Activated CD4-positive, alpha-beta T cell treated with anti-CD3 and anti-CD28 coated beads, Interleukin-2, amount 50 U/mL, for 16 hours (primary cell): ENCODE measurements around the gene GAMT.
"Not testable (repeated sequence)": the region's sequence is repeated elsewhere in the genome, so short reads cannot be mapped to it uniquely, and the experiment has no call there.

ENCODE experiments used
- DNase-seq: peaks from one replicate; pipeline ENCODE4 v3.0.0-alpha.2; 2020

The GAMT gene

DNA sequence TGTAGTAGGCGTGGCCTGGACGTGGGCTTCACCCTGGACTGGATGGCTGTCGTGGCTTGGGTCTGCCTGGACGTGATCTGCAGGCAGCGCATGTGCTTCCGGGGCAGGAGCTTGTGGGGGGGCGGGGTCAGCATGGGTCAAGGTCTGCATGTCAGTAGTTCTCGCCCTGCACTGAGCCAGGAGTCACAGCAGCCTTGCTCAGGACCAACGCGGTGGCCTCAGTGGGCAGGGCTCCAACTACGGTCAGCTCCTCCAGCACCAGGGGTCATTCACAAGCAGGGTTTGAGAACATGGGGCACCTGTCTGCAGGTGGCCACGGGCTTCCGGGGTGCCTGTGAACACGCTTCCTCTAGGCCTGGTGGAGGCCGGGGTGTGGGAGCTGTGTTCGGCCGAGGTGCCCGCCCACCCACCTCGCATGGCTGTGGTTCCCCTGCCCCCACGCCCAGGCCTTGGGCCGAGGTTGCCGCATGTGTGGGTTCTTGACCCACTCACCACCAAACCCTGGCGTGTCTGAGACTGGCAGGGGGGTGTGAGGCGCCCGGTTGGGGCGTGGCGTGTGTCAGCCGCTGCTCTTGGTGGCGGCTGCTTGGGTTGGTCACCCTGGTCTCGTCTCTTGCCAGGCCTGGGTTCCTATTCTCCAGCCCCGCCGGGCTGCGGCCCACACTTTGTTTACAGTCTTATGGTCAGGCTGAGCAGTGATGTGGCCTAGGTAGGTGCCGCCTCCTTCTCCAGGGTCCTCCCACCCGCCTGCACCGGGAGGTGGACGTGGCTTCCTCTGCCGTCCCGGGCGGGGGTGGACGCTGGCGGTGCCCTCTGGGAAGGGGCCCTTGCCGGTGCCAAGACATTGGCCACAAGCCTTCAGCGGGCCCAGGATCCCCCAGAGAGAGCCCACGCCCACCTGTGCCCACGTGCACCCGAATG lies 32.0 kb upstream of the GAMT start:
- DNase-seq: no peak

DNA sequence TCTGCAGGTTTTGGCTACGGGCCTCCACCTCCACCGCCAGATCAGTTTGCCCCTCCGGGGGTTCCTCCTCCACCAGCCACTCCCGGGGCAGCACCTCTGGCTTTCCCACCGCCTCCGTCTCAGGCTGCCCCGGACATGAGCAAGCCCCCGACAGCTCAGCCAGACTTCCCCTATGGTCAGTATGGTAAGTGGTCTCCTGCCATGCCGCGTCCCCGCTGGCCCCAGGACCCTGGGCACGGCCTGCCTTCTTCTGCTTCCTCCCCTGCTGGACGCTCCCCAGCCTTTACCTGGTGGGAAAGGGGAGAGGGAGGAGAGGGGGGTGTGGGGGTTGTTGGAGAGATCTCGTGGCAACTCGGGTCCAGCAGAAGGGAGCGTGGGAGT lies 31.2 kb upstream of the GAMT start:
- DNase-seq: no peak

DNA sequence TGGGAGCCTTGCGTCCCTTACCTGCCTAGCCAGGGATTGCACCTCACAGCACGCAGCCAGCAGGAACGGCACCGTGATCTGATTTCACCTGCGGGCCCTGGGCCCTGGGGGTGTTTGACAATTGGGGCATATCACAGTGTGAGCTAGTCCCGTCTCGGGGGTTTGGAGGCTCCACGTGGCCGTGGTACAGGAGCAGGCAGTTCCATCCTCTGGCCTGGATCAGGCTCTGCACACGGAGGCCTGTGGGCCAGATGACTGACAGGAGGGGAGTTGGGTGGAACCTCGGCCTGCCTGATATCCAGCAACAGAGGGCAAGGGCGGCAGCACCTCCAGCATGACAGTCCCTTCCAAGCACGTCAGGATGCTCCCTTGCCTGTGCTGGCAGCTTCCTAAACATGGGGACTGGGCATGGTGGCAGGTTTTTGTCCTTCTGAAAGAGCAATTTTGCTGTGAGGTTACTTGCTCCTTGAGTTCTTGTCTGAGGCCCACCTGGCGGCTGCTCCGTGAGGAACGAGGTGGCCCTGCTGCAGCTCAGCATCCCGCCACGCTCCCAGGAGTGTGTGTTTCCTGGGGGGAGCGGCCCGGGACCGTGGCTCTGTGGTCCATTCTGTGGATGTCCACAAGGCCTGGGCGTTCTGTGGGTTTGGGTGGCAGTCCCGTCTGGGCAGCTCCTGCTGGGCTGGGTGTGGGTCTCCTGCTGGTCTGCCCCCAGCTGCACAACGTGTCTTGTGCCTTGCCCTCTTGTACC lies 30.6 kb upstream of the GAMT start:
- DNase-seq: no peak

DNA sequence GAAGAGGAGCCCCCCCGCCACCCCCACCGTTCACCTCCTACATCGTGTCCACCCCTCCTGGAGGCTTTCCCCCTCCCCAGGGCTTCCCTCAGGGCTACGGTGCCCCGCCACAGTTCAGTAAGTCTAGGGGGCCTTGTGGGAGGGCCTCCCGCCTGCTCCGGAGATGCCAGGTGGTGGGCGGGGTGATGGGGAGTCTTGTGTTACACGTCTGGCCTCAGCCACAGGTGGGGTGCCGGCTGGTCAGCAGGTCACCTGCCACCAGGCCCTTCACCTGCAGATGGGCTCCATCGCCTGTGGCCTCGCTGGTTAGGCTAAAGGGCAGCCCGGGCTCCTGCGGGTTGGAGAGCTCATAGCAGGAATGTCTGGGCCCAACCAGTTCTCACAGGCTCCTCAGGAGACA lies 28.9 kb upstream of the GAMT start:
- no peak for DNase-seq

DNA sequence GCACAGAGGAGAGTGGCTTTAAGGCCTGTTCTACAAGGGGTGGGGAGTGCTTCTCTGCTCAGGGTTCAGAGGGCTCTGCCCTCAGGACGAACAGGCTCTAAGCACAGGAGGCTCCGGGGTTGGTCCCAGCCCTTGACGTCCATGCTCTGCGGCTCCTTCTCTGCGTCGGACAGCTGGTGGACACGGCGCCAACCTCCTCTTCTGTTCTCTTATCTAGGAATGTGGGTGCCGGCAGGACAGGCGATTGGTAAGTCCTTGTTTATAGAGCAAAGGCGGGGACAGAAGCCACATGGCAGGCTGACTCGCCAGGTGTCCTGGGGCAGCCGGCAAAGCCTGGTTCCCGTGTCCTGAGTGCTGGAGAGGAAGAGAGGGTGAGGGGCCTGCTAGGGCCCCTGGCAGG lies 28.4 kb upstream of the GAMT start:
- DNase-seq: no peak

DNA sequence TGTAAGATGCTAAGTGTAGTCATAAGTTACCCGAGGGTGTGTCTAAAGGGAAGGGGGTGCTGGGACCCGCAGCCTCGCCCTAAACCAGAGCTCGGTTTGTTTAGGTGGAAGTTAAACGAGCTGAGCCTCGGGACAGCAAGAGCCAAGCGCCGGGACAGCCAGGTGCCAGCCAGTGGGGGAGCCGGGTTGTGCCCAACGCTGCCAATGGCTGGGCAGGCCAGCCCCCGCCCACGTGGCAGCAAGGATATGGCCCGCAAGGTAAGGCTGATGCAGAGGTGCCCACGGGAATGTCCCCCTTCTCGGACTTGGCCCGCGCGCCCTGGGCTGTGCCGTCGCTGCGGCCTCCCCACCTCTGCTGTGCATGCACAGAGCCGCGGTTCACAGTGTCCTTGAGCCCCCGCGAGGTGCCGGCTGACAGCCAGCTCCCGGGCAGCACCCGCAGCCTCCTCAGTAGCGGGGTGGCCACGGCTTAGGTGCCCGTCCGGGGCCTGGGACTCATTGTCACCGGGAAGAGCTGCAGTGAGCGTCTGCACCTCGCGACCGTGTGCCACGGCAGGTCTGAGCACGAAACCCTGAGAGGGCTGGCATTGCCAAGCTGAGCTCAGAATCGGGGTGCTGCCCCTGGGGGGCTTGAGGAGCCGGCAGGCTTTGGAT lies 27.5 kb upstream of the GAMT start:
- no peak for DNase-seq

DNA sequence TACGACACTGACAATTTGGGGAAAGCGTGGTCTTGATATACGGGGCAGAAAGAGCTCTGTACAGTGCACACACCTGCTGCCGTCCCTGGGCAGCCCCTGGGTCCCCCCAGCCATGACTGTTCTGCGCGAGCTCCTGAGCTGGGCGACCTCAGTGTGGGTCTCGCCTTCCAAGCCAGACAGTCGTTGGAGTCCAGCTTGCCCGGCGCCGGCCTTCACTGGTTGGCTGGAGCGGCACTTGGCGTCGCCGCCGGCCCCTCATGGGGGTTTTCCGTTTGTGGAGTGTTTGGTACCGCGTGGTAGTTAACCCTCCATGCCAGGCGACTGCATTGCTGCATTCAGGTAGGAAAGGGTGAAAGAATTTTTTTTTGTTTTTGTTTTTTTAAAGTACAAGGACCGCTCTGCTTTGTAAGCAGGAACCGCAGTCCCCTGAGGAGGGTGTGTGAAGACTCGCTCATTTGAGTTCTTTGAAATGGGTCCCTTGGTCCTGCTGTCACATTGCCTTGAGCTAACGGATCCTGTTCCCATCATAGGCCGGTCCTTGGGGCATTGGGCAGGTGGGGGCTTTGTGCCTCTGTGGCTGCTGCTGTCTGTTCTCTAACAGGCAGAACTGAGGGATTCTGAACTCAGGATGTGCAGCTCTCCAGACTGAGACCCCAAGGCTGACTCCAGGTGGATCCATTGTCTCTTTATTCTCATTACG lies 26.0 kb upstream of the GAMT start:
- DNase-seq: no peak

DNA sequence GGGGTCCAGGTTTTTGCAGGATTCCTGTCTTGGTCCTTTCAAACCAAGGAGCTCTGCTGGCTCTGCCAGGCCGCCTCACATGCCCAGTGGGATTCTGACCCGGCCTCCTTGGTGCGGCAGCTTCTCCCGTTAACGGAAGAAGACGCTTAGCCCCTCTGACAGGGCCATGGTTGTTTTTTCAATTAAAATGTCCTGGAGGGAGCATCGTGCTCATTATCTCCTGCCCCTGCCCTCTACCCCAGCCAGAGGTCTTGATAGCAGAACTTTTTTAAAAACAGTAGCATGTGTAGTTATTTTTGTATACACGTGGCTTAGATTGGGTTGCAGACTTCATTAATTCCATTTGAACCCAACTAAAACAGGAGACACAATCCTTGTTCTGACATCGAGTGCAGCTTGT lies 25.4 kb upstream of the GAMT start:
- DNase-seq: no peak

DNA sequence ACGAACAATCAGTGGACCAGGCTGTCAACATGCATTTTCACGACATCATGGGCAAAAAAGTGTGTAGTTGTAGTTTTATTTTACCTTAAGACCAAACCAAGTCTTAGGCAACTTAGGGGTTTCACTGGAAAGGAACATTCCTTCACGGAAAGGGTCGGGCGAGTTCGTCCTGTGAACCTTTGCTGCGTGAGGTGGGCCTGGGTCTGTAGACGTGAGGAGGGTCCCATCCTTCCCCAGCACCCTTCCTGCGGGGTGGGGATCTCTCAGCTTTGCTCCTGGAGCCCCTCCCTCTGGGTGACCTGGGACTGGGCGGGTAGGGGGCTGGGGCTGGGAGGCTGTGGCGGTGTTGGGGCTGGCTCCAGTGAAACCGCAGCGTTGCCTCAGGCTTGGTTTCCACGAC lies 24.6 kb upstream of the GAMT start:
- DNase-seq: no peak

DNA sequence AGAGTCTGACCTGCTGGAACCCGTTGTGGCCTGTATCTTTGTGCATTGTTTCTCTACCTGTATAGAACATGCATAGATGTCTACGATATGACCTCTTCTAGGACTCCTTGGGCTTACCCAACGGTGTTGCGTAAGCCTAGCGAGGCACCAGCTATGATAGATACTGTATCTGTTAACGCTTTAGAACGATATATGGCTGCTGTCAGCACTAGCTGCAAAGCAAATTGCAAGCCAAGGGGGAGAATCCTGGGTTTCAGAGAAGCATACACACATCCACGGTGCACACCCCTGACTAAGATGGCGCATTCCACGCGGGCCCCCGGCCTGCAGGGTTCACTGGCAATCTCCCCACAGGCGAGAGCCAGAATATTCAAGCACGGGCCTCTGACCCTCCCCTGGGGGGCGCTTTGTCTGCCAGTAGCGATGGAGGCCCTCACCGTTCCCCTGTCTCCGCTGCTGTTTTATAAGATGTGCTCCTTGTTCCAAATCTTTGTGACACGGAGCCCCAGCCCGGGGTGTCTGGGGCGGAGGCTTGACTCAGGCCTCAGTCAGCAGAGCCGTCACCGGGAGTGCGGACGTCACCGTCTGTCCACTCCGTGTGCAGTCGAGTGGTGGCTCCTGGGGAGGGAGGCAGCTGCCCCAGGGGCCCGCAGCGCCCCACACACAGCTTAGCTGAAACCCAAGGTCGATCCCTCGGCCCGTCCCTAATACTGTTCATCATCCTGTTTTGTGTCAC lies 23.9 kb upstream of the GAMT start:
- no peak for DNase-seq

DNA sequence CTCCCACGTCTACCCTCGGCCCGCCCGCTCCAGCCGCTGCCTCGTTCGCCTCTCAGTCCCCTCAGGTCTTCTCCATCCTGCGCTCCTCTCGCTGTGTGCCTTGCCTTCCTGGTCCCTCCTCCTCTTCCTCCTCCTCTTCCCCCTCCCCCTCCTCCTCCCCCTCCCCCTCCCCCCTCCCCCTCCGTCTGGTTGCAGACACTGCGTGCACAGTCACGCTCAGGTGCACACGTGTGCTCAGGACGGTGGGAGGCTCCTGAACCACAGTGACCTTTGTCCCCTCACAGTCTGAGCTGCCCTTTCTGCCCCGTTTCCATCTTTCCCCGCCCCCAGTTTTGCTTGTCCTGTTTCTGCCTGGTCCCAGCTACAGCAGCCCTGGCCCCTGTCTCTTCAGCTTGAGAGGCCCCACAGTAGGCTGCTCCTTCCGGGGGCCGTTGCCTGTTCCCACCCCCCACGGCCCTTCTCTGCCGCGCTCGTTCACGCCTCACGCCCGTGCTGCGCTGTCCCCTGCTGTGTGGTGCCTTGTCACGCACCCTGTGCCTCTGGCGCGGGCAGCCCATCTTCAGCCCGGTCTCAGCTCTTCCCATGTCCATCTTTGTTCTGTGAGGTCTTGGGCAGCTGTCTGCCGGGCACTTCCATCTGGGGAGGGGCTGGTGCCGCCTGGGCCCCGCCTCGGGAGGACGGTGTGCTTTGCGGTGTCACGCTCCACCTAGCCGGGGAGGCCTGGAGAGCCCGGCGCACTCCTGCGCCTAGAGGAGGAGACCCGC lies 23.0 kb upstream of the GAMT start:
- DNase-seq: no peak

DNA sequence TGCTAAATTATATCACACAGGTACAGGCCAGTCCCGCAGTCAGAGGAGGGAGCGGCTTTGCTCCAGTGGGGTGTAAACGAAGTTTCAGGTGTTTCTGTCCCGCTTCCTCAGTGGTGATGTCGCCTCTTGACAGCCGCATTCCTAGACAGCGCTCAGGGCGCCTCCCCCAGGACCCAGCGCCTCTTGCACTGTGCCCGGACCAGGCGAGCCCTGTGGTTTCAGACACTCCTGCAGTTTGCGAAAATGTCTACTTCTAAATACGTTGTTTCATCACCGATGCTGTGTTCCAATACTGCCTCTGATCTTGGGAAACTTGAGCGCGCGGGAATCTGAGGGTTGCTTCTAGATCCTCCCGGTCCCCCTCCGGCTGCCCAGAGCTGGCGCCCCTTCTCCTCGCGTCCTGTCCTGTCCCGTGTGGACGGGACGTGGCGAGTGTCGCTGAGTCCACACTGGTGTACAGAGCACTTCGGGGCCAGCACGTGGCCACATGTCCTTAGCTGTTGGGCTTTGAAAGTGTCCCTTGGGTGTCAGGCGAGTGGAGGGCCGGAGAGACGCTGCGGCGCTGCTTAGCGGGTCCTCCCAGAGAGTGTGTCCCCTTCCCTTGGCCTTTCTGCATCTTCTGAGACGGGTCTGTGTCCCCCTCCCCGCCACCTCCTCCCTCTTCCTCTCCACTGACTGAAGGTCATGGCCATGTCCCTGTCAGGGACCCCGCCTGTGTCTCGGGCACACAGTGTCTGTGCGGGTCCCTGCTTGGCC lies 22.3 kb upstream of the GAMT start:
- no peak for DNase-seq

DNA sequence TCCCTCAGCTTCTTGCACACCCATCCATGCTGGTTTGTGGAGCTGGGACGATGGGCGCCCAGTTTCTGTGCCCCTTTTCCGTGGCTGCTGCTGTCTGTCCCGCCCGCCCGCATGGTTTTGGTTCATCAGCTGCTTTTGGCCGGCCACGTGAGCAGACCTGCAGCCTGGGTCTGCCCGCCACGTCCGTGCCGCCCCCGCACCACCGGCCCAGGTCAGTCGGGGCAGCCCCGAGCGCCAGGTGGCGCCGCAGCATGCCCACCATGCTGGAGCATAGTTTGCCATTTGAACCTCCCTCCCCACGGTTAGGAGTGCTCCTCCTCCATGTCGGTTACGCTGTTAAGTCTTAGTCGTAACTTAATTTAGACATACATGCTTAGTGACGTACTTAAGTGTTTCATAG lies 21.6 kb upstream of the GAMT start:
- no peak for DNase-seq

DNA sequence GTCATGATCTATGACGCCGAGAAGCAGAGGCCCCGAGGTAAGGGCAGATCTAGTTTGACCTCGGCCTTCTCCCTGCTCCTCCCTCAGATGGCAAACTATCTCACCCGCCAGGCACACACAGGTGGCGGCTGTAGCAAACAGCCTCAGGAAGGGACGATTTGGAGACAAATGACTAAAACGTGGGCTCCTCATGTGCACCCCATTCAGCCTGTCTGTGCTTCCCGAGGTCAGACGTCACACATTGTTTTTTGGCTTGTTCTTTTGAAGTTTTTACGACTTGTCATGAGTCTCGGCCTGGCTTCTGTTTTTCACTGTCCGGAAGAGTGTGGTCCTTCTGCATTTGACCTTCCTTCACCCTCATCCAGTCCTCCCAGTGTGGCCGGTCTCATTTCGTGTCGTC lies 21.0 kb upstream of the GAMT start:
- no peak for DNase-seq

DNA sequence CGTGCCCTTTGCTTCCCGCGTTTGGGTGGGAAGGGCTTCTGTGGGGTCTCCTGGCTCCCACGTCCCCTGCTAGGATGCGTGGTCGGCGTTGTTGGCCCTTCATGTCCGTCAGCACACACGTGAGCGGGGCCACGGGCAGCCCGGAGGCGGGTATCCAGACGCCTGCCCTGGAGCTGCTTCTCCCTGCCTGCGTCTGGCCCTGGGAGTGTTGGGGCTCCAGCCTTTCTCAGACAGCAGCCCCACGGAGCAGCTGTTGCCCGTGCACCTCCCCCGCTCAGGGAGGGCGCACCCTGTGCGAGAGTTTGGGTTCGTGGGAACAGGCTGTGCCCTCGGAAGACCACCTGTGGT lies 20.6 kb upstream of the GAMT start:
- no peak for DNase-seq

DNA sequence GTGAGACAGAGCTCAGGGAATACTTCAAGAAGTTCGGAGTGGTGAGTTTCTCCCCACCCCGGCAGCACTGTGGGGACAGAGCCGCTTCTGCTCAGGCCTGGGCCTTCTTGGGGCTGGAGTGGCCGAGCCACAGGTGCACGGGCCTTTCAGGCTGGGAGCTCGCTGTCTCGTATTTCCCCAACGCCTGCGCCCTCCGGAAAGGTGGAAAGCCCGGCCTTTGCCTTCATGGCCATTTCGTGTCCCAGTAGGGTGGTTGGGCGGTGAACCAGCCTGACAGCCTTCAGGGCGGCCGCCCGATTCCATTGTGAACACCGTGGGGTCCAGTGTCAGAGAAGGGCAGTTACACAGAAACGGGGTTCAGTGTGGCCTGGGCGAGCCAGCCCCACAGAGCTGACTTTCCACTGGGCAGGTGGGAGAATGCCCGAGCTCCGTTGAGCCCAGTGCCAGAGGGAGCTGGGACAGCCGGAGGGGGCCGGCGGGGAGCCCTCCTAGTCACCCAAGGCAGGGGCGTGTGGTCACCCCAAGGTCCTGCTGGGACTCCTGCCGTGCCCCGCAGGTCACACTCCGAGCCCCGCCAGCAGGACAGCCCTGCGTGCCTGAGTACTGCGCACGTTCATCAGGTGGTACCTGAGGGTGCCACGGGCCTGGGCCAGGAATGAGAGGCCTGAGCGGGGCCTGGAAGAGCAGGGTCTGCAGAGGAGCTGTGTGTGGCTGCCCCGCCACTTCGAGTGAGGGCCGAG lies 20.0 kb upstream of the GAMT start:
- no peak for DNase-seq

DNA sequence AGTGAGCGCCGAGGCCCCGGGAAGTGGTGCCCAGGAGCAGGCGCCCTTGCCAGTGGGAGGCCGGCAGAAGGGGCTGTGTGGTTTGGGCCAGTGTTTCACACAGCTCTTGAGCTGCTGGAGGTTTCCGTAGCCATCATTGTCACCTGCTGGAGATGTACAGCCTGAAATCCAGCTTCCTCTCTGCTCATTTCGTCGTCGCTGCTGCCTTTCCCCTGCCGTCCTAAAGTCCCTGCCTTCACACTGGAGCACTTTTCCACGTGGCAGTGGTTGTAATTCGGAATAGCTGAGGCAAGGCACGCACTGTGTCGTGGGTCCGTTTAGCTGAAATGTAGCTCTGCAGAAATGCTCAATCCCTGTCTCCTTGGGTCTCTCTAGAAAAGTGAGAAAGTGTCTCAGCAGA lies 19.2 kb upstream of the GAMT start:
- no peak for DNase-seq

DNA sequence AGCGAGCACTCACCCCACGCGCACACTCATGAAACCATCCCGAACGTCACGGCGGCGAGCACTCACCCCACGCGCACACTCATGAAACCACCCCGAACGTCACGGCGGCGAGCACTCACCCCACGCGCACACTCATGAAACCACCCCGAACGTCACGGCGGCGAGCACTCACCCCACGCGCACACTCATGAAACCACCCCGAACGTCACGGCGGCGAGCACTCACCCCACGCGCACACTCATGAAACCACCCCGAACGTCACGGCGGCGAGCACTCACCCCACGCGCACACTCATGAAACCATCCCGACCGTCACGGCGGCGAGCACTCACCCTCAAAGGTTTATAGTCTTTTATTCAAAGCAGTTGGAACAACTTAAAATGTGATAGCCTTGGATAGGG lies 18.7 kb upstream of the GAMT start:
- DNase-seq: not testable (repeated sequence)

DNA sequence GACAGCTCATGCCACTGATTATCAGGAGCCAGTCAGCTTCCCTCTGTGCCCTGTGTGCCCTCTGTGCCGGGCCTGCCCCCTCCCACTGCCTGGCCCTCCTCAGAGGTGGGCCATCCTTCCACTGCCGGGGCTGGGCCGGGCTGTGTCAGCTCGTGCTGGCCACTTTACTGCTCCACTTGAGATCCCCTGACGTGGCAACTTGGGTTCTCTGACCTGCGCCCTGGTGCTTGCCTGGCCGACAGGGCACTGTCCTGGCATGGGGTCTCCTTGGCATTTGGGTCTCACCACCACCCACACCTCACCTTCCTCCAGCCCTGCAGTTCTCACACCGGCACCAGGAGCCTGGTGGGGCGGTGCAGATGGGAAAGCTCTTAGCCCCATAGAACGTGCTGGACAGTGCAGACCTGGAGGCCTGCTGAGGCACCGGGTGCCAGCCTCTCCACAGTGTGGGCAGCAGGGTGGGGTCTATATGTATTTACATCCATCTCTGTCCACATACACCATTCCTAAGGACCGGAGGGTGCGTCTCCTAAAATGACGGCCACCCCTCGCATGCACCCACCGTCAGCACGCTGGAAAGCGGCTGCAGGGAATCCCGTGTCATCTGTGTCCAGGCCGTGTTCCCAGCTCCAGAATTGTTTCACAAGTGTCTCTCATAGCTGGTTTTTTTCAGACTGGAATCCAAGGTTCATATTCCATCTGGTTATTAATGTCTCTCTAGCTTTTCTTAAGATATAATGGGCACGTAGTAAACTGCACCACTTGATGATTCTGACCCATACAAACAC lies 17.8 kb upstream of the GAMT start:
- DNase-seq: no peak

DNA sequence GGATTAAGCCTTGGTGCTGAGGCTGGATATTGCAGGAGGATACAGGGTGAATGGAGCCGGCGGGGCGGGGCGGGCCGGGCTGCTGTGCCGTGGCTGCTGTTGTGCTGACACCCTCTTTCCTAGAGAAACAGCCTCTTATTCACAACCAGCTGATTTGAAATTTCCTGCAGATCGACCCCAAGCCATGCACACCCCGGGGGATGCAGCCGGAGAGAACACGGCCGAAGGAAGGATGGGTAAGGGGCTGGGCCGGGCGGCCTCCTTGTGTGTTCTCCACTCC lies 17.1 kb upstream of the GAMT start:
- no peak for DNase-seq
